IMR-90 (cell line): ENCODE data around the gene ZNF813. TPM values are rescaled to one million over a fixed set of nuclear protein-coding genes. Genes with fewer than 3 reads are reported as not detected.

ENCODE experiments used
- ATAC-seq: fragments of 200-7000 bp; cut with Tn5 transposase; 2 replicates; pipeline ENCODE4 v1.9.1; 2020; ENCODE audit warnings: low read depth, mild to moderate bottlenecking, moderate library complexity
- BruUV-seq: library from RNA; stranded (reverse); fragments of 400-500 nt; replicated peaks from 2 replicates; lab custom pipeline; 2021; lab: Mats Ljungman, UMichigan
- CTCF ChIA-PET: fragments of 300-600 bp; formaldehyde crosslinking; extraction: SDS; loops from one replicate; lab custom pipeline; 2021; ENCODE audit warnings: antibody characterized with exemption; lab: Yijun Ruan, JAX
- POLR2A ChIA-PET: fragments of 300-600 bp; sonication (Branson Sonifier 250); formaldehyde crosslinking; loops from one replicate; lab custom pipeline; 2022; ENCODE audit warnings: antibody characterized with exemption; ENCODE audit not compliant: unreplicated experiment; lab: Charles Lee
- DNase-seq: peaks from one replicate; pipeline ENCODE4 v3.0.0; 2013
- H2AFZ ChIP-seq: replicated peaks from 2 replicates; pipeline ENCODE3; 2013; ENCODE audit warnings: low read length, mild to moderate bottlenecking; ENCODE audit not compliant: poor library complexity
- H2AK5ac ChIP-seq: 2 replicates; pipeline ENCODE4 v1.6.1; 2013; ENCODE audit warnings: low read depth, low read length, inconsistent platforms
- H2AK9ac ChIP-seq: replicated peaks from 2 replicates; pipeline ENCODE3; 2013; ENCODE audit warnings: mild to moderate bottlenecking, low read depth, low read length, moderate library complexity; ENCODE audit not compliant: poor library complexity
- H2BK120ac ChIP-seq: 2 replicates; pipeline ENCODE4 v1.6.1; 2013; ENCODE audit warnings: low read depth, low read length, inconsistent platforms
- H2BK15ac ChIP-seq: 3 replicates; pipeline ENCODE4 v1.6.1; 2013; ENCODE audit warnings: low read depth, low read length, inconsistent platforms
- H2BK20ac ChIP-seq: 2 replicates; pipeline ENCODE4 v1.6.1; 2013; ENCODE audit warnings: low read depth, mild to moderate bottlenecking, inconsistent platforms, low read length, moderate library complexity
- H2BK5ac ChIP-seq: 2 replicates; pipeline ENCODE4 v1.6.1; 2013; ENCODE audit warnings: mild to moderate bottlenecking, low read depth, low read length, inconsistent platforms; ENCODE audit not compliant: poor library complexity, severe bottlenecking
- H3K14ac ChIP-seq: replicated peaks from 2 replicates; pipeline ENCODE4 v1.6.1; 2013; ENCODE audit warnings: low read depth, low read length, inconsistent platforms
- H3K18ac ChIP-seq: 2 replicates; pipeline ENCODE4 v1.6.1; 2013; ENCODE audit warnings: low read depth, low read length, control low read depth
- H3K23ac ChIP-seq: 2 replicates; pipeline ENCODE4 v1.6.1; 2013; ENCODE audit warnings: low read depth, low read length, inconsistent platforms
- H3K27ac ChIP-seq: 2 replicates; pipeline ENCODE4 v1.5.1; 2013; ENCODE audit warnings: mild to moderate bottlenecking, control low read depth, low read length; ENCODE audit not compliant: insufficient read depth
- H3K27me3 ChIP-seq: 2 replicates; pipeline ENCODE4 v1.6.1; 2013; ENCODE audit warnings: low read length; ENCODE audit not compliant: control insufficient read depth, insufficient read depth
- H3K36me3 ChIP-seq: 2 replicates; pipeline ENCODE4 v1.6.1; 2013; ENCODE audit warnings: low read length, mixed read lengths; ENCODE audit not compliant: control insufficient read depth, insufficient read depth
- H3K4ac ChIP-seq: 2 replicates; pipeline ENCODE4 v1.6.1; 2013; ENCODE audit warnings: low read depth, low read length, inconsistent platforms
- H3K4me1 ChIP-seq: 2 replicates; pipeline ENCODE4 v1.6.1; 2013; ENCODE audit warnings: low read length, mixed read lengths; ENCODE audit not compliant: control insufficient read depth, insufficient read depth
- H3K4me2 ChIP-seq: 2 replicates; pipeline ENCODE4 v1.6.1; 2013; ENCODE audit warnings: low read depth, mild to moderate bottlenecking, control low read depth, low read length, moderate library complexity
- H3K4me3 ChIP-seq: 2 replicates; pipeline ENCODE4 v1.5.1; 2013; ENCODE audit warnings: low read depth, mild to moderate bottlenecking, control low read depth, low read length, moderate library complexity; ENCODE audit not compliant: insufficient read depth
- H3K56ac ChIP-seq: 2 replicates; pipeline ENCODE4 v1.6.1; 2013; ENCODE audit warnings: low read length, inconsistent platforms; ENCODE audit not compliant: insufficient read depth; ENCODE audit errors: extremely low read depth
- H3K79me1 ChIP-seq, 2 experiments: 2 replicates each; pipeline ENCODE4 v1.6.1; 2013; ENCODE audit warnings: low read length in 2 of 2, inconsistent platforms in 1 of 2, low read depth in 1 of 2
- H3K9ac ChIP-seq: 2 replicates; pipeline ENCODE4 v1.6.1; 2013; ENCODE audit warnings: low read depth, low read length, control low read depth
- H3K9me1 ChIP-seq: 2 replicates; pipeline ENCODE4 v1.6.1; 2013; ENCODE audit warnings: low read length, inconsistent platforms; ENCODE audit not compliant: insufficient read depth
- H3K9me3 ChIP-seq: 2 replicates; pipeline ENCODE4 v1.6.1; 2013; ENCODE audit warnings: low read length; ENCODE audit not compliant: control insufficient read depth, insufficient read depth
- H4K20me1 ChIP-seq: 2 replicates; pipeline ENCODE4 v1.6.1; 2013; ENCODE audit warnings: low read length, inconsistent platforms; ENCODE audit not compliant: insufficient read depth
- H4K5ac ChIP-seq: 2 replicates; pipeline ENCODE4 v1.6.1; 2013; ENCODE audit warnings: mild to moderate bottlenecking, low read depth, low read length, control low read depth
- H4K8ac ChIP-seq, 2 experiments: 2 replicates each; pipeline ENCODE4 v1.6.1; 2013; ENCODE audit warnings: low read depth in 2 of 2, low read length in 2 of 2, control low read depth in 1 of 2, inconsistent platforms in 1 of 2
- H4K91ac ChIP-seq: 2 replicates; pipeline ENCODE4 v1.6.1; 2013; ENCODE audit warnings: low read depth, low read length, inconsistent platforms; ENCODE audit not compliant: insufficient read depth
- BHLHE40 ChIP-seq: fragments of 150-350 bp; IDR thresholded peaks from 2 replicates; pipeline ENCODE4 v1.6.1; 2016; ENCODE audit warnings: mild to moderate bottlenecking, low read depth, low read length
- CEBPB ChIP-seq: IDR thresholded peaks from 2 replicates; pipeline ENCODE4 v1.6.1; 2012; ENCODE audit warnings: low read depth, low read length, improper control_type of control experiment
- CHD1 ChIP-seq: IDR thresholded peaks from 2 replicates; pipeline ENCODE4 v1.6.1; 2012; ENCODE audit warnings: low read depth, low read length, improper control_type of control experiment
- MAFK ChIP-seq: IDR thresholded peaks from 2 replicates; pipeline ENCODE4 v1.6.1; 2012; ENCODE audit warnings: low read depth, low read length, improper control_type of control experiment
- MAZ ChIP-seq: IDR thresholded peaks from 2 replicates; pipeline ENCODE4 v1.6.1; 2012; ENCODE audit warnings: low read depth, mild to moderate bottlenecking, low read length, improper control_type of control experiment, moderate library complexity, borderline replicate concordance
- NFE2L2 ChIP-seq: fragments of 150-350 bp; IDR thresholded peaks from 2 replicates; pipeline ENCODE4 v1.6.1; 2016; ENCODE audit warnings: low read depth, mild to moderate bottlenecking, low read length
- POLR2A ChIP-seq: IDR thresholded peaks from 2 replicates; pipeline ENCODE4 v1.6.1; 2012; ENCODE audit warnings: mild to moderate bottlenecking, low read depth, low read length
- RAD21 ChIP-seq: IDR thresholded peaks from 2 replicates; pipeline ENCODE4 v1.6.1; 2012; ENCODE audit warnings: low read length, improper control_type of control experiment
- RCOR1 ChIP-seq: IDR thresholded peaks from 2 replicates; pipeline ENCODE4 v1.6.1; 2012; ENCODE audit warnings: mild to moderate bottlenecking, low read length, improper control_type of control experiment; ENCODE audit not compliant: insufficient replicate concordance
- RFX5 ChIP-seq: IDR thresholded peaks from 2 replicates; pipeline ENCODE4 v1.8.0; 2012; ENCODE audit warnings: low read depth, mild to moderate bottlenecking, low read length, moderate library complexity
- SMC3 ChIP-seq: fragments of 150-350 bp; IDR thresholded peaks from 2 replicates; pipeline ENCODE4 v1.6.1; 2016; ENCODE audit warnings: low read depth, mild to moderate bottlenecking, antibody characterized with exemption, low read length, moderate library complexity
- WGBS, 2 experiments: methylation state at CpG; one replicate each; pipeline versions ENCODE4 v1.1.5 to v1.1.7; 2013; ENCODE audit warnings: missing lambda C conversion rate in 2 of 2; ENCODE audit not compliant: insufficient read length in 1 of 2; ENCODE audit errors: extremely low coverage in 2 of 2; 5-methylcytosine and 5-hydroxymethylcytosine counted together
- dilution Hi-C: fragments of 300-500 bp; cut with HindIII; formaldehyde crosslinking; loops from one replicate; pipeline ENCODE4 v1.14.3; 2018; ENCODE audit warnings: low sequenced_read_pairs; ENCODE audit not compliant: unreplicated experiment
- in situ Hi-C: fragments of 300-500 bp; cut with MboI; formaldehyde crosslinking; loops from 3 replicates; pipeline ENCODE4 v1.14.3; 2019; ENCODE audit warnings: low sequenced_read_pairs, inconsistent platforms, mixed read lengths
- intact Hi-C: fragments of 100-400 bp; cut with micrococcal nuclease; formaldehyde crosslinking; loops from 2 replicates; pipeline ENCODE4 v1.10.0; 2022
- polyA plus RNA-seq, 3 experiments: library from polyadenylated mRNA; depleted of rRNA; stranded (reverse); fragments of >200 nt; gene quantifications; 2 replicates each; pipeline ENCODE4 v1.2.3, GENCODE V29; 2012; ENCODE audit warnings: low replicate concordance in 1 of 3
- total RNA-seq: library from RNA; depleted of rRNA; stranded (reverse); fragments of >200 nt; gene quantifications from 2 replicates; pipeline ENCODE4 v1.2.3, GENCODE V29; 2012
- TF ChIP-seq, protein P1 (sequence below): fragments of 150-350 bp; IDR thresholded peaks from 2 replicates; pipeline ENCODE4 v1.6.1; 2016; ENCODE audit warnings: low read depth, mild to moderate bottlenecking, low read length, moderate library complexity, borderline replicate concordance
- TF ChIP-seq, protein P2 (sequence below): conservative IDR thresholded peaks from 2 replicates; pipeline ENCODE4 v1.5.1; 2012; ENCODE audit warnings: mild to moderate bottlenecking, low read depth, low read length, improper control_type of control experiment
- TF ChIP-seq, protein P3 (sequence below): fragments of 150-350 bp; IDR thresholded peaks from 2 replicates; pipeline ENCODE4 v1.6.1; 2017; ENCODE audit warnings: mild to moderate bottlenecking, antibody characterized with exemption, low read length, low read depth

Gene ZNF813
- total and polyA plus RNA-seq, 2 of the 4 experiments (the other 2 are of a cell fraction), result 0.82 to 3.4 TPM

DNA sequence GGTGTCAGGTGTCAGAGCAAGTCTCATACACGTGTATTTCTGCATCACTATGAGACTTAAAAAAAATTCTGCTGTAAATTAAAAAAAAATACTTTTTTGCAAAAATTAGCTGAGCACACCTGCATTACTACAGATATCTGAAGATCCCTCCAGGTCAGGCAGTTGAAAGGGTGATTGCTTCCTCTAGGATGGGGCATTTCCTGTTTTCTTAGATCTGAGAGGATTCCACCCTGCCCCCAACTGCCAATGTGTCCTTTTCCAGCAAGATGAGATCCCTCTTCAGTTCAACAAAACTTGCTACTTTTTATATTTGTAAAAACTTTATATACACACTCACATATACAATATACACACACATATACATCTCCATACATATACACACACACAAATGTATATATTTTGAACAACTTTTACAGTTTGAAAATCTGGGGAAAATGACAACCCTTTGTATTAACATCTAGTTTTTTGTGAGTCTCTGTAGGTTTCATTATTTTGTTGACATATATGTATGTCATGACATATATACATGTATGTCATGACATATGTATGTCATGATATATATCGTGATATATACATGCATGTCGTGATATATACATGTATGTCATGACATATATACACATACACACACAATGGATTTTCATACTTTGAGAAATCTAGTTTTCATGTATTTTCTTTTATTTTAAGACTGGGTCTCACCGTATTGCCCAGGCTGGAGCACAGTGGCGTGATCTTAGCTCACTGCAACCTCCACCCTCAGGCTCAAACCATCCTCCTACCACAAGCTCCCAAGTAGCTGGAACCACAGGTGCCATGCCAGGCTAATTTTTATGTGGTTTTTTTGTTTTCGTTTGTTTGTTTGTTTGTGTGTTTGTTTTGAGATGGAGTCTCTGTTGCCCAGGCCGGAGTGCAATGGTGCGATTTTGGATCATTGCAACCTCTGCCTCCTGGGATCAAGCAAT is 17.8 kb downstream of the ZNF813 start:
- no peak overlapping the region for H2BK120ac ChIP-seq
- no peaks in the 10 kb centered on the region for H3K9me1 ChIP-seq
- DNase-seq (no peak), ATAC-seq (no peak)
- H2AK9ac ChIP-seq, result no peak overlapping the region
- H3K4me2 ChIP-seq, result no peak overlapping the region
- no peaks in the 10 kb centered on the region for H3K27me3 ChIP-seq
- ChIA-PET POLR2A (no interaction called here), CTCF (interaction anchor here (0.6 kb wide), 1 partner anchor 11 kb away, joined by 4 read pairs; no protein-coding TSS in a partner anchor)
- 80% methylated on average over 1 of the region's 8 CpGs; no CpG with 5 or more reads in 1 of the 2 experiments for WGBS, 2 experiments
- H4K5ac ChIP-seq, result no peak overlapping the region
- dilution Hi-C loops, result no loop called here
- no peak overlapping the region for H2AFZ ChIP-seq
- no peak overlapping the region for H3K27ac ChIP-seq
- no peak overlapping the region for H2BK15ac ChIP-seq
- no peak overlapping the region for H3K9ac ChIP-seq
- no peak overlapping the region for H3K56ac ChIP-seq
- H3K18ac ChIP-seq, result no peak overlapping the region
- H2BK20ac ChIP-seq, result no peak overlapping the region
- no peak overlapping the region for H3K14ac ChIP-seq
- peaks cover 20% of the 10 kb centered on the region for H3K36me3 ChIP-seq
- no peak overlapping the region for H3K4me3 ChIP-seq
- H2AK5ac ChIP-seq, result no peak overlapping the region
- no peaks in the 10 kb centered on the region for H3K4me1 ChIP-seq
- no peak overlapping the region for H4K91ac ChIP-seq
- intact Hi-C loops, result no loop called here
- no peaks in the 10 kb centered on the region for H4K20me1 ChIP-seq
- H3K4ac ChIP-seq, result no peak overlapping the region
- H4K8ac ChIP-seq, result no peak overlapping the region
- no TSS peak for BruUV-seq
- no peaks in the 10 kb centered on the region for H3K79me1 ChIP-seq
- in situ Hi-C loops, result no loop called here
- no peak overlapping the region for H3K23ac ChIP-seq
- H3K9me3 ChIP-seq, result peaks cover 19% of the 10 kb centered on the region
- H2BK5ac ChIP-seq, result no peak overlapping the region
- no peak for TF ChIP-seq RAD21
- TF ChIP-seq, protein P1, sequence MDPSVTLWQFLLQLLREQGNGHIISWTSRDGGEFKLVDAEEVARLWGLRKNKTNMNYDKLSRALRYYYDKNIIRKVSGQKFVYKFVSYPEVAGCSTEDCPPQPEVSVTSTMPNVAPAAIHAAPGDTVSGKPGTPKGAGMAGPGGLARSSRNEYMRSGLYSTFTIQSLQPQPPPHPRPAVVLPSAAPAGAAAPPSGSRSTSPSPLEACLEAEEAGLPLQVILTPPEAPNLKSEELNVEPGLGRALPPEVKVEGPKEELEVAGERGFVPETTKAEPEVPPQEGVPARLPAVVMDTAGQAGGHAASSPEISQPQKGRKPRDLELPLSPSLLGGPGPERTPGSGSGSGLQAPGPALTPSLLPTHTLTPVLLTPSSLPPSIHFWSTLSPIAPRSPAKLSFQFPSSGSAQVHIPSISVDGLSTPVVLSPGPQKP, result no peak
- TF ChIP-seq RCOR1, result no peak
- TF ChIP-seq, protein P2, sequence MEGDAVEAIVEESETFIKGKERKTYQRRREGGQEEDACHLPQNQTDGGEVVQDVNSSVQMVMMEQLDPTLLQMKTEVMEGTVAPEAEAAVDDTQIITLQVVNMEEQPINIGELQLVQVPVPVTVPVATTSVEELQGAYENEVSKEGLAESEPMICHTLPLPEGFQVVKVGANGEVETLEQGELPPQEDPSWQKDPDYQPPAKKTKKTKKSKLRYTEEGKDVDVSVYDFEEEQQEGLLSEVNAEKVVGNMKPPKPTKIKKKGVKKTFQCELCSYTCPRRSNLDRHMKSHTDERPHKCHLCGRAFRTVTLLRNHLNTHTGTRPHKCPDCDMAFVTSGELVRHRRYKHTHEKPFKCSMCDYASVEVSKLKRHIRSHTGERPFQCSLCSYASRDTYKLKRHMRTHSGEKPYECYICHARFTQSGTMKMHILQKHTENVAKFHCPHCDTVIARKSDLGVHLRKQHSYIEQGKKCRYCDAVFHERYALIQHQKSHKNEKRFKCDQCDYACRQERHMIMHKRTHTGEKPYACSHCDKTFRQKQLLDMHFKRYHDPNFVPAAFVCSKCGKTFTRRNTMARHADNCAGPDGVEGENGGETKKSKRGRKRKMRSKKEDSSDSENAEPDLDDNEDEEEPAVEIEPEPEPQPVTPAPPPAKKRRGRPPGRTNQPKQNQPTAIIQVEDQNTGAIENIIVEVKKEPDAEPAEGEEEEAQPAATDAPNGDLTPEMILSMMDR, result no peak
- no peak for TF ChIP-seq MAFK
- TF ChIP-seq, protein P3, sequence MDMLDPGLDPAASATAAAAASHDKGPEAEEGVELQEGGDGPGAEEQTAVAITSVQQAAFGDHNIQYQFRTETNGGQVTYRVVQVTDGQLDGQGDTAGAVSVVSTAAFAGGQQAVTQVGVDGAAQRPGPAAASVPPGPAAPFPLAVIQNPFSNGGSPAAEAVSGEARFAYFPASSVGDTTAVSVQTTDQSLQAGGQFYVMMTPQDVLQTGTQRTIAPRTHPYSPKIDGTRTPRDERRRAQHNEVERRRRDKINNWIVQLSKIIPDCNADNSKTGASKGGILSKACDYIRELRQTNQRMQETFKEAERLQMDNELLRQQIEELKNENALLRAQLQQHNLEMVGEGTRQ, result no peak
- no peak for TF ChIP-seq RFX5
- no peak for TF ChIP-seq CHD1
- TF ChIP-seq BHLHE40, result no peak
- TF ChIP-seq POLR2A, result no peak
- TF ChIP-seq NFE2L2, result no peak
- TF ChIP-seq SMC3, result no peak
- no peak for TF ChIP-seq MAZ
- no peak for TF ChIP-seq CEBPB
